Vagina (tissue), 2 donors: ENCODE data around the gene GCM1. TPM values are rescaled to one million over a fixed set of nuclear protein-coding genes. Genes with fewer than 3 reads are reported as not detected.
"Not testable (repeated sequence)": the region's sequence is repeated elsewhere in the genome, so short reads cannot be mapped to it uniquely, and the experiment has no call there.

Source experiments
- DNase-seq, 2 donors: peaks; one replicate each; pipeline ENCODE4 v3.0.0-alpha.2; 2017; ENCODE audit errors: extremely low spot score in 2 of 2
- H3K27ac ChIP-seq: fragments of 200-600 bp; sonication (generic); one replicate; pipeline ENCODE4 v1.5.1; 2019
- H3K27me3 ChIP-seq: fragments of 200-600 bp; sonication (generic); one replicate; pipeline ENCODE4 v1.5.1; 2019
- H3K36me3 ChIP-seq, 2 donors: fragments of 200-600 bp; sonication (generic); one replicate each; pipeline ENCODE4 v1.5.1; 2017 to 2019
- H3K4me1 ChIP-seq: fragments of 200-600 bp; sonication (generic); one replicate; pipeline ENCODE4 v1.5.1; 2019
- H3K4me3 ChIP-seq, 2 donors: fragments of 200-600 bp; sonication (generic); 1 replicate in 1 of 2; 2 replicates in 1 of 2; pipeline ENCODE4 v1.5.1; 2016 to 2019
- H3K9me3 ChIP-seq: fragments of 200-600 bp; sonication (generic); one replicate; pipeline ENCODE4 v1.5.1; 2019
- CTCF ChIP-seq, 3 experiments: fragments of 450-650 bp in 2 of 3; fragments of 200-600 bp in 1 of 3; sonication (generic) in 1 of 3; IDR thresholded peaks; one replicate each; pipeline ENCODE4 v1.5.1; 2017 to 2019; ENCODE audit warnings: antibody characterized with exemption in 3 of 3, mild to moderate bottlenecking in 2 of 3, moderate library complexity in 2 of 3
- POLR2A ChIP-seq, 2 donors: fragments of 450-650 bp; IDR thresholded peaks; one replicate each; pipeline ENCODE4 v1.6.1; 2017; ENCODE audit warnings: antibody characterized with exemption in 2 of 2, mild to moderate bottlenecking in 2 of 2, moderate library complexity in 2 of 2
- POLR2AphosphoS5 ChIP-seq, 2 donors: sonication (generic); formaldehyde crosslinking; IDR thresholded peaks; one replicate each; pipeline ENCODE4 v1.9.0; 2017; ENCODE audit warnings: antibody characterized with exemption in 2 of 2, mild to moderate bottlenecking in 2 of 2, low read depth in 1 of 2; ENCODE audit not compliant: insufficient read depth in 1 of 2
- intact Hi-C: fragments of 100-400 bp; cut with DNase I; formaldehyde crosslinking; loops from one replicate; pipeline ENCODE4 v1.15.1; 2023
- total RNA-seq: library from RNA; depleted of rRNA; stranded (reverse); fragments of >200 nt; gene quantifications from one replicate; pipeline ENCODE4 v1.2.3, GENCODE V29; 2016

The GCM1 gene
- total RNA-seq, 1 donor from 2014 or later: not detected

- no peaks in the 10 kb centered on the region for H3K36me3 ChIP-seq
- intact Hi-C loops: loop anchor here (10.0 kb wide), 1 partner anchor 572 kb away; no protein-coding TSS in a partner anchor
- TF ChIP-seq POLR2A (IDR thresholded peaks at IDR 0.05): no peak
- DNase-seq: no peak
- H3K27ac ChIP-seq: no peak overlapping the region
- H3K4me1 ChIP-seq: no peaks in the 10 kb centered on the region
- H3K9me3 ChIP-seq: no peaks in the 10 kb centered on the region
- H3K4me3 ChIP-seq: no peak overlapping the region
- no peaks in the 10 kb centered on the region for H3K27me3 ChIP-seq
Measured at GRCh38 chr6:53162606-53163005, 14.0 kb upstream of the GCM1 start.

DNA sequence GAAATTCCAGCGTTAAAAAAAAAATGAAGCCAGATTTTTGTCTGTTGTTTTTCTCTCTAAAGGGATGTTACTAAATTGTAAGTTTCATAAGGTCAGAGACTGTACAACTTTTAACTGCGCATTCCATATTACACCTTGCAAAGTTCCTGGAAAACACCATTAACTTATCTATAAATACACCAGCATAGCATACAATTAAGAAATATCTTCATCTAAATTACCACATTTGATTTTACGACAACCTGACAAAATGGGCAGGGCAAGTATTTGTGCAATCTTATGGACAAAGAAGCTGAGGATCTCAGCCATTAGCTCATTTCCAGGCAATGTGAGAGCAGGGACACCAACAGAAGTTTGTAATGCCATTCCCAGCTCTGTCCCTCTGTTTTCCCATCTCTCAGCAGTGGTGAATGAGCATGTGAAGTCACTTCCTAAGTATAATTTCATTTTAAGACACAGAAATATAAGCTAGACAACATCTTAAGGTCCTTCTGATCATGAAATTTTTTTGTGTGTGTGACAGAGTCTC is 12.9 kb upstream of the GCM1 start:
- H3K9me3 ChIP-seq: no peaks in the 10 kb centered on the region
- intact Hi-C loops: loop anchor here (10.0 kb wide), 1 partner anchor 573 kb away; no protein-coding TSS in a partner anchor
- no peaks in the 10 kb centered on the region for H3K36me3 ChIP-seq
- no peaks in the 10 kb centered on the region for H3K4me1 ChIP-seq
- no peak for DNase-seq
- H3K4me3 ChIP-seq: no peak overlapping the region
- TF ChIP-seq CTCF (IDR thresholded peaks at IDR 0.05) (no peak), POLR2AphosphoS5 (IDR thresholded peaks at IDR 0.05; ENCODE audit: insufficient read depth in 1 of 2, low read depth in 1 of 2) (no peak), POLR2A (IDR thresholded peaks at IDR 0.05) (no peak)
- no peaks in the 10 kb centered on the region for H3K27me3 ChIP-seq
- H3K27ac ChIP-seq: no peak overlapping the region

- Histone ChIP-seq H3K27me3 (no peaks in the 10 kb centered on the region), H3K4me3 (no peak overlapping the region), H3K27ac (no peak overlapping the region), H3K4me1 (no peaks in the 10 kb centered on the region), H3K9me3 (no peaks in the 10 kb centered on the region), H3K36me3 (no peaks in the 10 kb centered on the region)
- DNase-seq: no peak
- intact Hi-C loops: no loop called here
- no peak for TF ChIP-seq POLR2A (IDR thresholded peaks at IDR 0.05)
- no peak for TF ChIP-seq CTCF (IDR thresholded peaks at IDR 0.05)
- TF ChIP-seq POLR2AphosphoS5 (IDR thresholded peaks at IDR 0.05; ENCODE audit: insufficient read depth in 1 of 2, low read depth in 1 of 2): no peak
Measured at GRCh38 chr6:53159558-53159957, 10.9 kb upstream of the GCM1 start.

- DNase-seq, H3K27me3 ChIP-seq, H3K9me3 ChIP-seq, H3K27ac ChIP-seq, H3K4me3 ChIP-seq, H3K36me3 ChIP-seq, H3K4me1 ChIP-seq, intact Hi-C loops: not testable (repeated sequence)
Measured at GRCh38 chr6:53158076-53158475, 9.4 kb upstream of the GCM1 start.

DNA sequence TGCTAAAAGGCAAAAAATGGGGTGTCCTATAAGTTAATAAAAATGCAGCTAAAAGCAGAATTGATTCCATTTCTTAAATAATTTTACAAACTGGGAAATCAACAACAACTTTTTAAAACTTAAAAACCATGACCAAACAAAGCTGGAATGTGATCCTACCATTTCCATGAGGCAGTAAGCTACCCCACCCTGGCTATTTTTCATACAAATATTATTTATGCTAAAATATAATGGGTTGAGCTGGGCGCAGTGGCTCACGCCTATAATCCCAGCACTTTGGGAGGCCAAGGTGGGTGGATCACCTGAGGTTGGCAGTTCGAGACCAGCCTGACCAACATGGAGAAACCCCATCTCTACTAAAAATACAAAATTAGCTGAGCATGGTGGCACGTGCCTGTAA is 6.6 kb upstream of the GCM1 start:
- H3K36me3 ChIP-seq, H3K4me1 ChIP-seq, intact Hi-C loops, H3K4me3 ChIP-seq, H3K27me3 ChIP-seq, H3K27ac ChIP-seq, DNase-seq, H3K9me3 ChIP-seq: not testable (repeated sequence)

DNA sequence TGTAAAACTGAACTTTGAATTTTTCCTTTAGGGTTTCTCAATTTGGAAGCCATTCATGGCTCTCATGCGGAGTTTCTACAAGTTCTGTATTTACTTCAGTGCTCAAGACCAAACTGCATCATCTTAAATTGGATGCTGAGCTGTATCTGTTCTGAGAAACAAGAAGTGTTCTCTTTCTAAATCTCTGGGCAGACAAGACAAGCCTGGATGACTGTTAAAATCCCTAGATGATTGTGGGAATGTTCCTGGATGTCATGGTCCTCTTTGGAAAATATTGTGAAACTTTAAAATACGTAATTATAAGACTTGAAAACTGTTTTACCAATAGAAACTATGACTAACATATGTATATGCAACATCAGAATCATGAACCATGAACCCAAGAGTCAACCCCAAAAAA is 6.2 kb upstream of the GCM1 start:
- H3K36me3 ChIP-seq: no peaks in the 10 kb centered on the region
- no peaks in the 10 kb centered on the region for H3K27me3 ChIP-seq
- intact Hi-C loops: no loop called here
- H3K4me3 ChIP-seq: no peak overlapping the region
- H3K27ac ChIP-seq: no peak overlapping the region
- DNase-seq: no peak
- TF ChIP-seq CTCF (IDR thresholded peaks at IDR 0.05) (no peak), POLR2AphosphoS5 (IDR thresholded peaks at IDR 0.05; ENCODE audit: insufficient read depth in 1 of 2, low read depth in 1 of 2) (no peak), POLR2A (IDR thresholded peaks at IDR 0.05) (no peak)
- H3K9me3 ChIP-seq: no peaks in the 10 kb centered on the region
- no peaks in the 10 kb centered on the region for H3K4me1 ChIP-seq

DNA sequence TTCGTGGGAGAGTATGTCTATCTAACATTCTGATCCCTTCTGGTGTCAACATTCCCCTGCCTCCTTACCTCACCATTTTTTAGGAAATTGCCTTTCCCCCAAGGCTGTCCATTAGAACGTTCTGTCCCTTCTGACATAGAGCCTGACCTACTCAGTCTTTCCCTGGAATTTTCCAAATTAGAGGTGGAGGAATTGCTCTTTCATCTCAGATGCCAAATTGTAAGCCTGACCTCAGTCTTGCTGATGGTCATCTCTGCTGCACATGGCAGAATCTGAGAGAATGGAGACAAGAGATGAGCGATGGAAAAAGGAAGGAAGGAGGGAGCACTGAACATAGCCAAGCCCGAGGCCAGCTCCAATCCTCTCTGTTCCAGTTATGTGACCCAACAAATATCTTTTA is 5.4 kb upstream of the GCM1 start:
- H3K36me3 ChIP-seq: no peaks in the 10 kb centered on the region
- H3K9me3 ChIP-seq: no peaks in the 10 kb centered on the region
- H3K4me1 ChIP-seq: no peaks in the 10 kb centered on the region
- H3K27ac ChIP-seq: no peak overlapping the region
- intact Hi-C loops: no loop called here
- no peaks in the 10 kb centered on the region for H3K27me3 ChIP-seq
- DNase-seq: no peak
- TF ChIP-seq CTCF (IDR thresholded peaks at IDR 0.05): no peak
- no peak for TF ChIP-seq POLR2AphosphoS5 (IDR thresholded peaks at IDR 0.05; ENCODE audit: insufficient read depth in 1 of 2, low read depth in 1 of 2)
- no peak for TF ChIP-seq POLR2A (IDR thresholded peaks at IDR 0.05)
- no peak overlapping the region for H3K4me3 ChIP-seq
